ENCODE measurements around the gene PPM1H. TPM values are rescaled to one million over a fixed set of nuclear protein-coding genes. Genes with fewer than 3 reads are reported as not detected.

The PPM1H gene
- total RNA-seq, 3 donors from 2014 or later: 4.9 to 6.1 (median 5.8) TPM

- Histone ChIP-seq H3K4me1 (ENCODE audit: low read depth) (peaks cover 5% of the 10 kb centered on the region), H3K9me3 (no peaks in the 10 kb centered on the region), H3K4me3 (peak overlapping the region; percentile 52), H3K36me3 (ENCODE audit: low read depth) (no peaks in the 10 kb centered on the region)
- no peak for TF ChIP-seq CTCF (IDR thresholded peaks at IDR 0.05)
- intact Hi-C loops (cut with DNase I, micrococcal nuclease): no loop called here
- DNase-seq (peak in 1 of 3 donors; percentile 27), ATAC-seq (no peak)
Measured at GRCh38 chr12:62933602-62934238, 1.2 kb downstream of the PPM1H start.

GRCh38 chr12:62933220-62933601 is 1.7 kb downstream of the PPM1H start:
- TF ChIP-seq CTCF (IDR thresholded peaks at IDR 0.05): no peak
- Histone ChIP-seq H3K4me3 (no peak overlapping the region), H3K36me3 (ENCODE audit: low read depth) (no peaks in the 10 kb centered on the region), H3K4me1 (ENCODE audit: low read depth) (peaks cover 5% of the 10 kb centered on the region), H3K9me3 (no peaks in the 10 kb centered on the region)
- intact Hi-C loops (cut with DNase I, micrococcal nuclease): no loop called here
- ATAC-seq: peak; percentile 31
- DNase-seq: peak in 1 of 3 donors; percentile 21

DNA sequence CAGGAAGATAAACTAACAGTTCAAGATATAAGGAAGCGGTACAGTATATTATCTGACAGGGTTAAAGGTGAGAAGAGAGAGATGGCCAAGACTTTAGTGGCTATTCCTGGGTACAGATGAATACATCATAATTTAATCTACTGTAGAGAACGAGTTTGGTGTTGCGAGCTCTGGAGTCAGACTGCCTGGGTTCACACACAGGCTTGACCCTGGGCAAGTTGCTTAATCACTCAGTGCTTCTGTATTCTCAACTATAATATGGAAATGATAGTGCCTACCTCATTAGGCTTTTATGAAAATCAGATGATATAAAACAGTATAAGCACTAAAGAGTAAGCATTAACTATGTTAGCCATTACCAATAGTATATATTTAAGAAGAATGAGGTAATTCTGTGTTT is 3.5 kb downstream of the PPM1H start:
- no peak for TF ChIP-seq CTCF (IDR thresholded peaks at IDR 0.05)
- no peaks in the 10 kb centered on the region for H3K9me3 ChIP-seq

GRCh38 chr12:62930546-62931425 is 4.2 kb downstream of the PPM1H start:
- DNase-seq (no peak), ATAC-seq (no peak)
- TF ChIP-seq CTCF (IDR thresholded peaks at IDR 0.05): no peak
- Histone ChIP-seq H3K4me3 (no peak overlapping the region), H3K36me3 (ENCODE audit: low read depth) (no peaks in the 10 kb centered on the region), H3K4me1 (ENCODE audit: low read depth) (peaks cover 5% of the 10 kb centered on the region), H3K9me3 (no peaks in the 10 kb centered on the region)
- intact Hi-C loops (cut with DNase I, micrococcal nuclease): no loop called here

More for the DNA sequence above, 3.5 kb downstream of the PPM1H start:
- Histone ChIP-seq H3K4me3 (no peak overlapping the region), H3K4me1 (ENCODE audit: low read depth) (peaks cover 5% of the 10 kb centered on the region), H3K36me3 (ENCODE audit: low read depth) (no peaks in the 10 kb centered on the region)
- no peak for ATAC-seq
- intact Hi-C loops (cut with DNase I, micrococcal nuclease): no loop called here
- DNase-seq: no peak

DNA sequence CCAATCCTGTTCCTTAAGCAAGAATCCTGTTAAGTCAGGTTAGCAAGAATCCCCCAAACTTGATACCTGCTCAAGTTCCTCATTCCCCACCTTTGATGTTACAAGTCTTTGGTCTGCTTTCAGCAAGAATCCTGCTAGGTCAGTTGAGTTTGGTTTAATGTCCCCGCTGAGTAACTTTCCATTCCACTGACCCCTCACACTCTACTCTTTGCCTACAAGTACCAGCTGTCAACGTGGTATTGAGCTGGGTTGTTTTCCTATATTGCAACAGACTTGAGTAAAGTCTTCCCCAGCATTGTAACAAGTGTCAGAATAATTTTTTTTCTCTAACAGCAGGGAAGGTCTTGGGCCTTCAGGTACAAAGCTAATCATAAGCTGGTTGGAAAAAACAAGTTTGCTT is 6.3 kb downstream of the PPM1H start:
- ATAC-seq: no peak
- Histone ChIP-seq H3K9me3 (no peaks in the 10 kb centered on the region), H3K36me3 (ENCODE audit: low read depth) (no peaks in the 10 kb centered on the region), H3K4me1 (ENCODE audit: low read depth) (peaks cover 5% of the 10 kb centered on the region), H3K4me3 (no peak overlapping the region)
- no peak for DNase-seq
- intact Hi-C loops (cut with DNase I, micrococcal nuclease): no loop called here
- no peak for TF ChIP-seq CTCF (IDR thresholded peaks at IDR 0.05)
